K562 (cell line): ENCODE data around the gene SCFD2. TPM values are rescaled to one million over a fixed set of nuclear protein-coding genes. Genes with fewer than 3 reads are reported as not detected.

ENCODE experiments used
- ATAC-seq: fragments of 200-7000 bp; cut with Tn5 transposase; 3 replicates; pipeline ENCODE4 v1.9.1; 2020; ENCODE audit warnings: moderate library complexity
- BruUV-seq: library from RNA; stranded (reverse); fragments of 400-500 nt; replicated peaks from 2 replicates; lab custom pipeline; 2021; lab: Mats Ljungman, UMichigan
- CTCF ChIA-PET: fragments of 300-600 bp; formaldehyde crosslinking; extraction: SDS; loops from one replicate; lab custom pipeline; 2021; ENCODE audit warnings: low intra/inter-chr PET ratio; lab: Yijun Ruan, JAX
- POLR2A ChIA-PET: fragments of 300-600, 350-650 bp; sonication (Branson Sonifier 250); formaldehyde crosslinking; extraction: SDS; loops from one replicate; lab custom pipeline; 2021; ENCODE audit warnings: antibody characterized with exemption, inconsistent platforms; lab: Yijun Ruan, JAX
- DNase-seq, 4 experiments: peaks; one replicate each; pipeline versions ENCODE4 v3.0.0 to v3.0.0-alpha.2; 2011 to 2018; ENCODE audit warnings: low spot score in 3 of 4, mixed read lengths in 3 of 4; ENCODE audit errors: extremely low read depth in 1 of 4
- FAIRE-seq: peaks from 2 replicates; lab custom pipeline; 2011; peaks lifted over from hg19 to GRCh38; lab: Jason Lieb, UNC
- H2AFZ ChIP-seq: 2 replicates; pipeline ENCODE4 v1.6.0; 2011; ENCODE audit warnings: low read depth, low read length, control low read depth, inconsistent platforms
- H3K27ac ChIP-seq: fragments of 200-600 bp; 3 replicates; pipeline ENCODE4 v1.8.0; 2011; ENCODE audit warnings: low read depth, mild to moderate bottlenecking, control low read depth, inconsistent platforms, low read length, moderate library complexity, mixed read lengths; ENCODE audit errors: extremely low read depth
- H3K27me3 ChIP-seq, 2 experiments: fragments of 300-600 bp in 1 of 2; 2 replicates in 1 of 2; 3 replicates in 1 of 2; pipeline versions ENCODE4 v1.6.0 to v1.8.0; 2011; ENCODE audit warnings: inconsistent platforms in 2 of 2, low read length in 2 of 2, mild to moderate bottlenecking in 1 of 2, mixed read lengths in 1 of 2, moderate library complexity in 1 of 2; ENCODE audit not compliant: control insufficient read depth in 2 of 2, insufficient read depth in 2 of 2
- H3K36me3 ChIP-seq: fragments of 300-600 bp; 3 replicates; pipeline ENCODE4 v1.8.0; 2011; ENCODE audit warnings: mild to moderate bottlenecking, low read length, inconsistent platforms; ENCODE audit not compliant: control insufficient read depth, insufficient read depth
- H3K4me1 ChIP-seq, 2 experiments: fragments of 200-600 bp in 1 of 2; replicated peaks in 1 of 2; 2 replicates in 1 of 2; 3 replicates in 1 of 2; pipeline versions ENCODE4 v1.5.1 to v1.8.0; 2011; ENCODE audit warnings: inconsistent platforms in 2 of 2, low read length in 2 of 2, mild to moderate bottlenecking in 1 of 2, mixed read lengths in 1 of 2, moderate library complexity in 1 of 2; ENCODE audit not compliant: control insufficient read depth in 2 of 2, insufficient read depth in 2 of 2
- H3K4me2 ChIP-seq: 2 replicates; pipeline ENCODE4 v1.6.1; 2011; ENCODE audit warnings: low read length, control low read depth, inconsistent platforms, mixed read lengths; ENCODE audit not compliant: insufficient read depth
- H3K4me3 ChIP-seq: fragments of 200-600 bp; sonication (generic), shearing (Covaris generic); 2 replicates; pipeline ENCODE4 v1.5.1; 2016; ENCODE audit warnings: control low read depth, inconsistent platforms
- H3K79me2 ChIP-seq: fragments of 200-600 bp; 3 replicates; pipeline ENCODE4 v1.8.0; 2011; ENCODE audit warnings: low read length, inconsistent platforms; ENCODE audit not compliant: control insufficient read depth, insufficient read depth
- H3K9ac ChIP-seq, 2 experiments: 2 replicates each; pipeline versions ENCODE4 v1.6.0 to v1.6.1; 2011; ENCODE audit warnings: low read depth in 2 of 2, low read length in 2 of 2, control low read depth in 1 of 2, inconsistent platforms in 1 of 2, mild to moderate bottlenecking in 1 of 2, mixed read lengths in 1 of 2; ENCODE audit not compliant: insufficient read depth in 1 of 2
- H3K9me1 ChIP-seq: one replicate; pipeline ENCODE4 v1.6.0; 2011; ENCODE audit warnings: inconsistent platforms, mild to moderate bottlenecking, low read length, moderate library complexity; ENCODE audit not compliant: control insufficient read depth, insufficient read depth
- H3K9me3 ChIP-seq: replicated peaks from 2 replicates; pipeline ENCODE4 v1.5.1; 2011; ENCODE audit warnings: low read depth, low read length, inconsistent platforms; ENCODE audit not compliant: control insufficient read depth, insufficient read depth
- H4K20me1 ChIP-seq: replicated peaks from 2 replicates; pipeline ENCODE4 v1.6.1; 2011; ENCODE audit warnings: low read length, inconsistent platforms, mixed read lengths; ENCODE audit not compliant: control insufficient read depth, insufficient read depth
- AFF1 ChIP-seq, 2 experiments: fragments of 450-650 bp; IDR thresholded peaks; 2 replicates each; pipeline ENCODE4 v1.6.1; 2018; ENCODE audit warnings: mild to moderate bottlenecking in 2 of 2, low read depth in 1 of 2; ENCODE audit not compliant: partially characterized antibody in 2 of 2
- ATF2 ChIP-seq: sonication (generic); formaldehyde crosslinking; IDR thresholded peaks from 2 replicates; pipeline ENCODE4 v1.8.1; 2022; ENCODE audit warnings: missing genetic modification reagents
- CAMTA2 ChIP-seq: fragments of 250-450 bp; sonication (Bioruptor Pico); conservative IDR thresholded peaks from 2 replicates; pipeline ENCODE4 v1.5.1; 2022
- CEBPZ ChIP-seq: fragments of 150-350 bp; IDR thresholded peaks from 2 replicates; pipeline ENCODE4 v1.6.1; 2014; ENCODE audit warnings: low read depth, mild to moderate bottlenecking, low read length, borderline replicate concordance
- FUS ChIP-seq: fragments of 200-400 bp; formaldehyde crosslinking; optimal IDR thresholded peaks from 2 replicates; pipeline ENCODE3; 2017; ENCODE audit warnings: low read depth, low read length
- HNRNPLL ChIP-seq: fragments of 200-400 bp; formaldehyde crosslinking; IDR thresholded peaks from 2 replicates; pipeline ENCODE4 v1.6.1; 2017; ENCODE audit warnings: low read length, low read depth, mild to moderate bottlenecking; ENCODE audit not compliant: poor library complexity, severe bottlenecking
- HSF4 ChIP-seq: fragments of 250-450 bp; sonication (Bioruptor Pico); IDR thresholded peaks from 2 replicates; pipeline ENCODE4 v2.1.2; 2022; ENCODE audit warnings: mild to moderate bottlenecking, moderate library complexity, borderline replicate concordance
- JUND ChIP-seq, 2 experiments: IDR thresholded peaks; 2 replicates in 1 of 2; 3 replicates in 1 of 2; pipeline ENCODE4 v1.6.1; 2011; ENCODE audit warnings: borderline replicate concordance in 2 of 2, low read depth in 2 of 2, low read length in 2 of 2, improper control_type of control experiment in 1 of 2, missing biosample characterization in 1 of 2, missing genetic modification characterization in 1 of 2, missing genetic modification reagents in 1 of 2
- MTF1 ChIP-seq: fragments of 250-450 bp; sonication (Bioruptor Pico); IDR thresholded peaks from 2 replicates; pipeline ENCODE4 v1.9.0; 2021; ENCODE audit warnings: moderate library complexity, mild to moderate bottlenecking, inconsistent platforms, borderline replicate concordance
- NFYB ChIP-seq: IDR thresholded peaks from 2 replicates; pipeline ENCODE4 v1.6.1; 2011; ENCODE audit warnings: mild to moderate bottlenecking, moderate library complexity; ENCODE audit not compliant: insufficient read length; ENCODE audit errors: extremely low read depth
- NR3C1 ChIP-seq: sonication (generic); formaldehyde crosslinking; IDR thresholded peaks from 2 replicates; pipeline ENCODE4 v1.8.1; 2022; ENCODE audit warnings: missing genetic modification reagents
- SMAD3 ChIP-seq: fragments of 450-650 bp; formaldehyde crosslinking; conservative IDR thresholded peaks from 2 replicates; pipeline ENCODE4 v1.4.0; 2020; ENCODE audit warnings: mild to moderate bottlenecking
- ZNF274 ChIP-seq: IDR thresholded peaks from 2 replicates; pipeline ENCODE4 v1.6.1; 2011; ENCODE audit warnings: low read depth, mild to moderate bottlenecking, low read length, moderate library complexity, borderline replicate concordance
- WGBS: fragments of 100-300 bp; shearing (Covaris generic); methylation state at CpG from one replicate; pipeline ENCODE4 v1.1.6; 2016; ENCODE audit warnings: low coverage, mixed read lengths; ENCODE audit not compliant: insufficient coverage; ENCODE audit errors: missing lambda C conversion rate; 5-methylcytosine and 5-hydroxymethylcytosine counted together
- in situ Hi-C: fragments of 300-500 bp; cut with MboI; formaldehyde crosslinking; loops from 4 replicates; pipeline ENCODE4 v1.15.0; 2018; ENCODE audit warnings: inconsistent platforms, mixed read lengths
- intact Hi-C: fragments of 100-400 bp; cut with micrococcal nuclease; formaldehyde crosslinking; loops from 2 replicates; pipeline ENCODE4 v1.14.2; 2022
- polyA plus RNA-seq, 8 experiments: library from polyadenylated mRNA; depleted of rRNA in 4 of 8; stranded (reverse) in 5 of 8; unstranded in 3 of 8; fragments of >200 nt; fragmentation: Nextera tagmentation in 2 of 8; fragmentation: Illumina TruSeq in 1 of 8; extraction: Ambion mirVana in 2 of 8; extraction: Trizol in 1 of 8; gene quantifications; 2 replicates each; pipeline versions ENCODE4 v1.2.1 to v1.2.3, GENCODE V29; 2011 to 2014; ENCODE audit warnings: inconsistent platforms in 1 of 8, missing spikeins in 1 of 8
- total RNA-seq, 7 experiments: library from RNA; depleted of rRNA in 6 of 7; stranded (reverse); fragments of >200 nt in 6 of 7; fragmentation: Illumina TruSeq in 2 of 7; extraction: Trizol in 2 of 7; gene quantifications; 2 replicates each; pipeline versions ENCODE4 v1.2.1 to v1.2.3, GENCODE V29; 2011 to 2021; ENCODE audit warnings: low replicate concordance in 1 of 7

Gene SCFD2
- total and polyA plus RNA-seq, 9 of the 15 experiments (the other 6 are each of a cell fraction or from before 2014, with no cell fraction given) = 5.7 to 30.3 (median 22.8) TPM

- H3K9me3 ChIP-seq = no peaks in the 10 kb centered on the region
- no peaks in the 10 kb centered on the region for H3K27me3 ChIP-seq
- H3K4me1 ChIP-seq = peaks cover 0 to 6% of the 10 kb centered on the region in 2 experiments; a peak in 2 of 5 replicates
- H4K20me1 ChIP-seq = no peaks in the 10 kb centered on the region
- no peak for DNase-seq
- in situ Hi-C loops = no loop called here
- no peaks in the 10 kb centered on the region for H3K36me3 ChIP-seq
- WGBS = 70% methylated on average over 3 of the region's 3 CpGs
- H2AFZ ChIP-seq = no peak overlapping the region
- H3K9me1 ChIP-seq = no peaks in the 10 kb centered on the region
- intact Hi-C loops = no loop called here
- BruUV-seq = no TSS peak
- CTCF ChIA-PET = no interaction called here
- POLR2A ChIA-PET = interaction anchor here (0.5 kb wide), 1 partner anchor 211 kb away, joined by 3 read pairs; no protein-coding TSS in a partner anchor
- H3K4me3 ChIP-seq = no peak overlapping the region
- H3K79me2 ChIP-seq = no peaks in the 10 kb centered on the region
- H3K27ac ChIP-seq = no peak overlapping the region
- no peak for FAIRE-seq
- no peak for ATAC-seq
- no peak overlapping the region for H3K4me2 ChIP-seq
- no peak overlapping the region for H3K9ac ChIP-seq
- TF ChIP-seq NFYB (no peak), MTF1 (no peak), FUS (no peak), ATF2 (no peak), AFF1 (IDR thresholded peaks at IDR 0.05; ENCODE audit: low read depth in 1 of 2, partially characterized antibody in 2 of 2) (no peak), HNRNPLL (no peak), SMAD3 (CRISPR knock-in tag) (no peak), ZNF274 (no peak), NR3C1 (CRISPR knock-in tag) (no peak), CAMTA2 (CRISPR knock-in tag) (no peak), JUND (IDR thresholded peaks at IDR 0.05; ENCODE audit: borderline replicate concordance, low read depth, low read length) (no peak), JUND (tag; IDR thresholded peaks at IDR 0.05; ENCODE audit: borderline replicate concordance, low read depth, low read length) (no peak), CEBPZ (no peak), HSF4 (CRISPR knock-in tag) (no peak)
Observed at GRCh38 chr4:52997132-52997416, 368.8 kb downstream of the SCFD2 start.
